ENCODE data around the gene AHRR.
"Not testable (repeated sequence)": the region's sequence is repeated elsewhere in the genome, so short reads cannot be mapped to it uniquely, and the experiment has no call there.

The AHRR gene

DNA sequence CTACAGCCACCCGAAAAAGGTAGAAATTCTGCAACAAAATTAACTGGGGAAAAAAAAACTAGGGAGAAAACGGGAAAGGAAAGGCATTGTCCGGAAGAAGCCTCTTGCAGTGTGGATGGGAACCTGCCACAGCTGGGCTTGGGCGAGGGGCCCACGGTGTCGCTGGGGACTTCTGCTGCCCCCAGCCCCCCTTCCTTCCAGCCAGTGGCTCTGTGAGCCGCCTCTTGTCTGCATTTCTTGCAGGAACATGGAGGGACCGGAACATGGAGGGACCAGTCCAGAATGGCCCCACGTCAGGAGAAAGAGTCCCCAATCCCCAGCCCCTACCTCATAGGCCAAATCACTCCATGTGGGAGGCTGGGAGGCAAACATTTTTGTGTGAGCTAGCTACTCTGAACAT, 84.5 kb downstream of the AHRR start:
- Mint-ChIP-seq H3K4me3 (no peak overlapping the region), H3K36me3 (peaks cover 9% of the 10 kb centered on the region), H3K27ac (no peak overlapping the region), H3K9me3 (no peaks in the 10 kb centered on the region), H3K4me1 (peaks cover 3% of the 10 kb centered on the region), H3K27me3 (peaks cover 11% of the 10 kb centered on the region)

DNA sequence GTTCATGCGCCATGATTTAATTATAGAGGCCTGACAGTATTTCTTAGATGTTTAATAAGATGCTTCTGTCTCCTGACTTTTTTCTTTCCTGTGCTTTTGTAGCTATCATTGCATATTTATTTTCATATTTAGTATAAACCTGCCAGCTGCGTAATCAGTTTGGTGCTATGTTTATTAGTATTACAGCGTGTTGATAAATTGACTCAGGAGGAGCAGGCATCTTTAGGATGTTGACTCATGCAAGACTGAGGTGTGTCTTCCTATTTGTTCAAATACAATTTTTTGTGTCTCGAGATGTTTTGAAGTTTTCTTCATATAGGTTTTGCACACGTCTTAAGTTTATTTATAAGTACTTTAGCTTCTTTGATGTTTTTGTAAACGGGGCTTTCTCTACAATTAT, 85.5 kb downstream of the AHRR start:
- peaks cover 3% of the 10 kb centered on the region for H3K36me3 Mint-ChIP-seq
- no peak overlapping the region for H3K4me3 Mint-ChIP-seq
- H3K4me1 Mint-ChIP-seq, result peaks cover 12% of the 10 kb centered on the region
- H3K9me3 Mint-ChIP-seq, result no peaks in the 10 kb centered on the region
- no peak overlapping the region for H3K27ac Mint-ChIP-seq
- H3K27me3 Mint-ChIP-seq, result peaks cover 4% of the 10 kb centered on the region

DNA sequence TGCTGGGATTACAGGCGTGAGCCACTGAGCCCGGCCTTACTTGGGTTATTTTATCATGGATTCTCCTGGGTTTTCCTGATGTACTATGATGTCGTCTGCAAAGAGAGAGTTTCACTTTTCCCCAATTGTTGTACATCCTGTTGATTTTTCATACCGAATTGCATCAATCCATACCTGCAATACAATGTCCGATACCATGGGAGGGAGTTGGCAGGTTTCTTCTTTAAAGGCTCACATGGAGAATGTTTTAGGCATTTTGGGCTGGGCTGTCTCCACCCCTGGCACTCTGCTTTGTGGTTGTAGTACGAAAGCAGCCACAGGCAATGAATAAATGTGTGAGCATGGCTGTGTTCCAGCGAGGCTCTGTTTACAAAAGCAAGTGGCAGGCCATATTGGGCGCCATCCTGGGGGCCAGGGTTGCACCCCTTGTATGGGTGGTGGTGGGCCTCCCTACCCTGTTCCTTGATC, 86.3 kb downstream of the AHRR start:
- Mint-ChIP-seq H3K27ac (no peak overlapping the region), H3K4me1 (peaks cover 17% of the 10 kb centered on the region), H3K4me3 (no peak overlapping the region), H3K27me3 (peaks cover 4% of the 10 kb centered on the region), H3K9me3 (no peaks in the 10 kb centered on the region), H3K36me3 (peaks cover 3% of the 10 kb centered on the region)

DNA sequence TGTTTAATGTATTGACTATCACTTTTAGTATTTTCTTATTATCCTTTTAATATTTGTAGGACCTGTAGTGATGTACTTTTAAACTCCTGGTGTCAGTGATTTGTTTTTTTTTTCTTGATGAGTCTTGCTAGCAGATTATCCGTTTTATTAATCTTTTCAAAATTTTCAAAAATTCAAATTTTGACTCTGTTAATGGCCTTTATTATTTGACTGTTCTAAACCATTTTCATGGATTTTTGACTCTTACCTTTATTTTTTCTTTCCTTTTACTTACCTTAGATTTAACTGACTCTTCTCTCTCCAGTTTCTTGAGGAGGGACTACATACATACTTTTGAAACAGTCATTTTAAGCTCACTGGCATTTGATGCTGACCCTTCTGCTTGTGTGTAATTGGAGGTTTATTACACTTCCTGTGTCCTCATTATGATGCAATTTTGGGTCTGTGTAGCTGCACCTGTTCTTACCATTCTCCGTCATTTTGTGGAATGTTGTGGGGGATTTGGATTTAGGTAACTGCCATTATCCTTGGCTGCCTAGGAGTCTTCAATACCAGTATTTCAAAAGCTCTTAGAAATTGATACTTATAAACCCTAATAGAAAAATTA, 89.5 kb downstream of the AHRR start:
- peak overlapping the region; percentile 70 for H3K27ac Mint-ChIP-seq

DNA sequence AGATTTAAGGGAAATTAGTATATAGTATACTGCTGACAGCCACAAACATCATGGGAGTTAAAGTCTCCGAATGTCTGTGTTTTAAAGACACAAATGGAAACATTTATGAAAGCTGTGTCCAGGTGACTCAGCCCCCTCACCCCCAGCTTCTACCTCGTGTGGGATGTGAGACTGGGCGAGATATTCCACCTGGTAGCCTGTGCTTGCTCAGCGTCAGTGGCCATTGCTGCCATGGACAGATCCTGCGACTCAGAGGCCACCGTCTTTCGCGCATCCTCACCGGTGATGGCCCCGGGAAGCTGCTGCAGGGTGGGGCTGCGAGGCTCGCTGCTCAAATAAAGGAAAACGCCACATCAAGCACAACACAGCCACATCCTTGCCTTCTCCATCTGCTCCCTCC, 90.2 kb downstream of the AHRR start:
- no peak overlapping the region for H3K4me3 Mint-ChIP-seq
- peaks cover 17% of the 10 kb centered on the region for H3K4me1 Mint-ChIP-seq
- H3K9me3 Mint-ChIP-seq, result no peaks in the 10 kb centered on the region
- peaks cover 3% of the 10 kb centered on the region for H3K36me3 Mint-ChIP-seq
- no peaks in the 10 kb centered on the region for H3K27me3 Mint-ChIP-seq
- peak overlapping the region; percentile 30 for H3K27ac Mint-ChIP-seq

More for the DNA sequence above, 89.5 kb downstream of the AHRR start:
- H3K36me3 Mint-ChIP-seq, result peaks cover 3% of the 10 kb centered on the region
- no peaks in the 10 kb centered on the region for H3K27me3 Mint-ChIP-seq
- H3K4me3 Mint-ChIP-seq, result no peak overlapping the region
- no peaks in the 10 kb centered on the region for H3K9me3 Mint-ChIP-seq
- H3K4me1 Mint-ChIP-seq, result peaks cover 17% of the 10 kb centered on the region

DNA sequence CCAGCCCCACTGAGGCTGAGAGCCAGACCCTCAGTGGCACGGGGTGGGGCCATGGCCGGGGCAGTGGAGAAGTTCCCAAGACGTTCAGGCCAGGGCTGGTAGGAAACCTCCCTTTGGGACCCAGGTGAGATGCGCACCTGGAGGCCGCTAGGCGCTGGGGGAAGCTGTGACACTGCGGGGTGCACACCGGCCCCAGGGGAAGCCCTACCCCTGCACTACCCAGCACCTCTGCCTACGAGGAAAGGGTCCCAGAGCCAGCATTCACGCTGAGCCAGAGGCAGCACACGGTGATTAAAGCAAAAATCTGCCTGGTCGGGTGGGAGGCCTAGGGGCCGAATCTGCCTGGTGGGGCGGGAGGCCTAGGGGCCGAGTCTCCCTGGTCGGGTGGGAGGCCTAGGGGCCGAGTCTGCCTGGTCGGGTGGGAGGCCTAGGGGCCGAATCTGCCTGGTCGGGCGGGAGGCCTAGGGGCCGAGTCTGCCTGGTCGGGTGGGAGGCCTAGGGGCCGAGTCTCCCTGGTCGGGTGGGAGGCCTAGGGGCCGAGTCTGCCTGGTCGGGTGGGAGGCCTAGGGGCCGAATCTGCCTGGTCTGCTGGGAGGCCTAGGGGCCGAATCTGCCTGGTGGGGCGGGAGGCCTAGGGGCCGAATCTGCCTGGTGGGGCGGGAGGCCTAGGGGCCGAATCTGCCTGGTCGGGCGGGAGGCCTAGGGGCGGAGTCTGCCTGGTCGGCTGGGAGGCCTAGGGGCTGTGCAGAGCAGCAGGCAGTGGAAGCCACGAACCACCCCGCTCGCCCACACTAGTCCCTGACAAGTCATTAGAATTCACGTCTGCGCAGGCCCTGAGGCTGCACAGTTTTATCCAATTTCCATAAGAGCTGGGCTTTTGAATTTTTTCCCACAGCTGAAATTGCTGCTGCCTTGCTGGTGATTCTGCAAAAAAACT, 93.7 kb downstream of the AHRR start:
- not testable (repeated sequence) for H3K36me3 Mint-ChIP-seq, H3K9me3 Mint-ChIP-seq, H3K27ac Mint-ChIP-seq, H3K27me3 Mint-ChIP-seq, H3K4me3 Mint-ChIP-seq
- H3K4me1 Mint-ChIP-seq, result peaks cover 17% of the 10 kb centered on the region

DNA sequence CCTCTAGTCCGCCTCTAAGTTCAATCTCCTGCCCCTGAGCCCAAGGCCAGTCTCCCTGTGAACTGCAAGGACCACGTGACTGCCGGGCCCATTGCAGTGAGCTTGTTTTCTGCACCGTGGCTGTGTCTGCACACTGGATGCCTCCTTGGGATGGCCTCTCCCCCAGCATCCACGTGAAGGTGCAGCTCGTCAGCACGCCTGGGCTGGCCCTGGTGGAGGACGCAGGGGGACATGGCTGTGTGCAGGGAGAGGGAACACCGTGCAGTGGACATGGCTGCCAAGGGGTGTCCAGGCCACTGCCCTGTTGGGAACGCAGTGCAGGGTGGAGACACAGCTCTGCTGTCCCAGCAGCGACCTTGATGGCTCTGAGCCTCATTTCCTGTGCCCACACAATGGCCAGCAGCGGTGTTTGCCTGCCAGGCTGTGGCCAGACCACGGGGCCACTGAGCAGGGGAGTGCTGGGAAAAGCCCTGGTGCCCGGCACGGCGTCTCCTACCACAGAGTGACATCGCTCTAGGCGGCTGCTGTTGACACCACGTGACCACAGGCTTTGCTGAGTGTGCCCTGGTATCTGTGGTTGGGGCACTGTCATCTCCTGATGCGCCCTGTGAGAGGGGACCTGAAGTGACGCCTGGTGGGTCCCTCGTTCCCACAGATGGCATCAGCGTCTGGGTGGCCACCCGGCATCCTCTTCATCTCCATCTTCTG, 94.6 kb downstream of the AHRR start:
- Mint-ChIP-seq H3K36me3 (peaks cover under 1% of the 10 kb centered on the region), H3K27me3 (no peaks in the 10 kb centered on the region), H3K9me3 (no peaks in the 10 kb centered on the region), H3K27ac (no peak overlapping the region), H3K4me3 (no peak overlapping the region), H3K4me1 (peaks cover 14% of the 10 kb centered on the region)

DNA sequence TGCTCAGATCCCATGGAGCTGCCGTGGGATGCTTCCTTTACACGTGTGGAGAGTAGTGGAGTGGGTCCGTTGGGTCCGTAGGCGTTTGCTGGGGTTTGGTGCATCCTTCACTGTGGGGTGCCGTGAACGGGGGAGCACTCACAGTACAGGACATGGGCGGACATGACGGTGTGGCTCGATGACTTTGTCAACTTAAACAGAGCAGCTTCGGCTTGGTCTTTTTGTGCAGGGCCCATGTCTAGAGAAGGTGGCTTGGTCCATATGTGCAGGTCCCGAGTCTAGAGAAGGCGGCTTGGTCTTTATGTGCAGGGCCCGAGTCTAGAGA, 95.1 kb downstream of the AHRR start:
- peaks cover 10% of the 10 kb centered on the region for H3K4me1 Mint-ChIP-seq
- H3K36me3 Mint-ChIP-seq, result no peaks in the 10 kb centered on the region
- no peak overlapping the region for H3K27ac Mint-ChIP-seq
- no peaks in the 10 kb centered on the region for H3K9me3 Mint-ChIP-seq
- H3K27me3 Mint-ChIP-seq, result no peaks in the 10 kb centered on the region
- no peak overlapping the region for H3K4me3 Mint-ChIP-seq

DNA sequence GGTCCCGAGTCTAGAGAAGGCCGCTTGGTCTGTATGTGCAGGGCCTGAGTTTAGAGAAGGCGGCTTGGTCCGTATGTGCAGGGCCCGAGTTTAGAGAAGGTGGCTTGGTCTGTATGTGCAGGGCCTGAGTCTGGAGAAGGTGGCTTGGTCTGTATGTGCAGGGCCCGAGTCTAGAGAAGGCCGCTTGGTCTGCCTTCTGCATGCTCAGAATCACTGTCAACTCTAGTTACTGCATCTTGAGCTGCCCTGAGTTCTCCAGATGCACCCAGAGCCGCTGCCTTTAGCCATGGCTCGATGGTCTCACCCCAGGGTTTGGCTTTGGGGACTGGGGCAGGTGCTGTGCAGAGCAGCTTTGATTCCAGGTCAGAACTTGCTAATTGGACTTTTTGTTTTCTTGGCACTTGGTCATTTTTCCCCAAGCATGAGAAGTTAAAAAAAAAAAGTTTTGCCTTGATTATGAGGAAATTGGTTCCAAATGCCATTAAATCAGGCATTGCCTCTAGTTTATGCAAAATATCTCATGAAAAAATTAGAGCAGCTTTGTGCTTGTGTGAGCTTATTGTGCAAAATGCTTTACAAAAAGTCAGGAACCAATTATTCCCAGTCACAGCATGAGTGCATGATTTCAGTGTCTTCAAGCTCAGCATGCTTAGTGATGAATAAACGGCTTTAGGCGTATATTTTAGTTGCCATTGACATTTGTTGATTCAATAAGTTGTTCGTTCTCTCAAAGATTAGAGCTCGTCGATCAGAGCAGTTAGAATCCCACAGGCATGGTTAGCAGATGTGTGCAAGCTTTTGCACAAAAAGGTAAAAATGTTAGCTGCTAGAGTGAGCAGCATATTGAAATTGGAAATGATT, 96.0 kb downstream of the AHRR start:
- H3K4me1 Mint-ChIP-seq, result peaks cover under 1% of the 10 kb centered on the region
- no peaks in the 10 kb centered on the region for H3K27me3 Mint-ChIP-seq
- no peak overlapping the region for H3K4me3 Mint-ChIP-seq
- H3K36me3 Mint-ChIP-seq, result no peaks in the 10 kb centered on the region
- H3K27ac Mint-ChIP-seq, result no peak overlapping the region
- no peaks in the 10 kb centered on the region for H3K9me3 Mint-ChIP-seq

DNA sequence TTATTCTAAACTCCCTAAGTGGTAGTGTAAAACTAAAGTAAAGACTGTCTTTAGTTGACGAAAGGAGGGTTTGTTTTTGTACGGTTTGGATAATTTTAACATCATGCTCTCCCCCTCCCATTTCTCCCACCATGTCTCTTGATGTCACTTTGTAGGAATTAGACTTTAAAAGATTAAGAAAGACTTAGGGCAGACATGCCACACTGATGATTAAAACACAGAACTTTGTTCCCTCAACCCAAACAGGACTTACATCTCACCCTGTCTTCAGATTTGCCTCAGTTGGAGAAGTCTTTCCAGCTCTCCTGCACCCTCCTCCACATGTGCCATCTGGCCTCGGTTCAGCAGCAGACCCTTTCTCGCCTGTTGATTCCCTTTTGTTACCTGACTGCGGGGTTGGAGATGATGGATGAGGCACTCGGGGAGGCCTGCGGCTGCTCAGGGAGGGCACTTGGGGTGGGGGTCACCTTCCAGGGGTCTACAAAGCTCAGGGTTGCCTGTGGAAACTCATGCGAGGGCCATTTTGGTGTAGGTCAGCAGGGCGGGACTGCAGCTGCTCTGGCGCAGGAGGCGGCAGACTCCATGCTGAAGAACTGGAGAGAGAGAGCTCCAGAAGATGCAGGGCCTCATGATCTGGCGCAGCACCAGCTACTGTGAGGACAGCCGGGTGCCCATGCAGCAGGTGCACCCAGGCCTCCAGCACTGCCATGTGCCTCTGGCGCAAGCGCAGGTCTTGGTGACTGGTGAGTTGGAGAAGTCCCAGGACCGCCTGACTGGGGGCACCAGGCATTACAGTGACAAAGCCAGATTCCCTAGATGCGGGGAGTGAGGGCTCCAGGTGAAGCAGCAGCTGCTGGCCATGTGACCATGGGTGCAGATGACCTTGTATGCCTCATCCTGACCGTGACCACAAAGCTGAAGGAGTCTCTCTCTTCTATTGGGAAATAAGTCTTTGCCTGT, 96.9 kb downstream of the AHRR start:
- H3K36me3 Mint-ChIP-seq, result no peaks in the 10 kb centered on the region
- H3K4me3 Mint-ChIP-seq, result no peak overlapping the region
- H3K27me3 Mint-ChIP-seq, result no peaks in the 10 kb centered on the region
- no peak overlapping the region for H3K27ac Mint-ChIP-seq
- no peaks in the 10 kb centered on the region for H3K4me1 Mint-ChIP-seq
- H3K9me3 Mint-ChIP-seq, result no peaks in the 10 kb centered on the region

DNA sequence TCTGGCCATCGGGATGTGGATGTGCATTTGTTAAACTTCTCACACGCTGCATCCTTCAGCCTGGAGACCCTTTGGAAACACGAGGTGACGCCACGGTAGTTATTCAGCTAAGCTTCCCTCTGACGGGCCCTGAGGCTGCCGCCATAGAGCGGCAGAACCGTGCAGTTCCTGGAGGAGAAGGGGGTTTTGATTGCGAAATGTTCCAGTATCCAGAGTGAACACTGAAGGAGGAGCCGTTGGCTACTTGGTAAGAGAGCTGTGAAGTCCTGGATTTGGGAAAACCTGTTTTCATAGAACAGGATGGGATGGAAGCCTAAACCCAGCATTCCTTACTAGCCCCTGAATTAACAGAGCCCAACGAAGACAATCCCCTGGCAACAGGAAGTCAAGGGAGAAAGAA, 98.5 kb downstream of the AHRR start:
- H3K9me3 Mint-ChIP-seq, result no peaks in the 10 kb centered on the region
- H3K36me3 Mint-ChIP-seq, result no peaks in the 10 kb centered on the region
- H3K4me1 Mint-ChIP-seq, result no peaks in the 10 kb centered on the region
- peak overlapping the region; percentile 4 for H3K27ac Mint-ChIP-seq
- H3K27me3 Mint-ChIP-seq, result no peaks in the 10 kb centered on the region
- H3K4me3 Mint-ChIP-seq, result no peak overlapping the region

DNA sequence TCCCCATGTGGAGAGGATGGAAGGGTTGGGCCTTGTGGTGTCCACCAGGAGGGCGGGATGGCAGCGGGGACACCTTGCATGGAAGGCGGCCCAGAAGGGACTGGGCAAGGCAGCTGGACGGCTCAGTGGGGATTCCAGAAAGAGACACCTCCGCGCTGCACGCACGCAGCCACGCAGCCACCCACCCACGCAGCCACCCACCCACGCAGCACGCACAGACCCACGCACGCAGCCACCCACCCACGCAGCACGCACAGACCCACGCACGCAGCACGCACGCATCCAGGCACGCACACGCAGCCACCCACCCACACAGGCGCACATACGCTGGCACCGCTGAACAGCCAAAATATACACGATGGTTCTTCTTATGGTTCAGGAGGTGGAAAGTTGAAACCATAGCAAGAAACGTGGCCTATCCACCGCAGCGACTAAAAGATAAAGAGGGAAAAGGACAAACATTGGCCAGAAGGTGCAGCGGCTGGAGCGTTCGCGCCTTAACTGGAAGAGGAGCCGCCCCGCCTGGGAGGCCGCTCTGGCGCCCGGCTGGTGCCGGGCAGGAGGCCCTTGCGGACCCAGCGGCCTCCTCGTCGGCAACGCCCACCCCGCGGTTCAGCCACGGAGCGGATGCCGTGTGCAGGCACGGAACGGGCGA, 99.2 kb downstream of the AHRR start:
- Mint-ChIP-seq H3K27me3 (no peaks in the 10 kb centered on the region), H3K27ac (no peak overlapping the region), H3K4me1 (no peaks in the 10 kb centered on the region), H3K36me3 (no peaks in the 10 kb centered on the region), H3K9me3 (no peaks in the 10 kb centered on the region), H3K4me3 (no peak overlapping the region)

DNA sequence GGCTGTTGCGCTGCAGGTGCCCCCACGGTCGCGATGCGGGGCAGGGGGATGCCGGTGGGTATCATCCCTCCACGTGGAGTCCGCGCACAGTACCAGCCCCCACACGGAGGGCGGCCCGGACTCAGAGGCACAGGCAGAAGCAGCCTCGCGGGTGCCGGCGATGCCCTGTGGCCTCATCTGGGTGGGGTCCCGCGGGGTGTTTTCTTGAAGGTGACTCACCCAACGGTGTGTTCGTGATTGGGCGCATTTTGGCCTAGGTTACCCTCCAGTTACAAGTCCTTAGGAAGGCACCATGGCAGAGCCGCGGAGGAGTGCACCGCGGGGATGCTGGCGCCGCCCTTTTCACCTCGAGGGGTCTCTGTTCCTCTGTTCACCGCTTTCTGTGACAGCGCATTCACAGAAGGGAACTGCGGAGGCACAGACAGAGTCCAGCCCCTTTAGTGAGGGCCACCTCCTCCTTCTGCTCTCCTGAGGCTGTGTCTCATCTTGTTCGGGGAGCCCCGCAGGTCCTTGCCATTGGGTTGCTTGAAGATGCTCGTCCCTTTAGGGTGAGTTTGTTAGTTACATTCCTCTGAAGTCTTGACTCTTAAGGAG, 99.9 kb downstream of the AHRR start:
- Mint-ChIP-seq H3K9me3 (no peaks in the 10 kb centered on the region), H3K36me3 (no peaks in the 10 kb centered on the region), H3K4me1 (no peaks in the 10 kb centered on the region), H3K4me3 (no peak overlapping the region), H3K27me3 (no peaks in the 10 kb centered on the region), H3K27ac (no peak overlapping the region)

DNA sequence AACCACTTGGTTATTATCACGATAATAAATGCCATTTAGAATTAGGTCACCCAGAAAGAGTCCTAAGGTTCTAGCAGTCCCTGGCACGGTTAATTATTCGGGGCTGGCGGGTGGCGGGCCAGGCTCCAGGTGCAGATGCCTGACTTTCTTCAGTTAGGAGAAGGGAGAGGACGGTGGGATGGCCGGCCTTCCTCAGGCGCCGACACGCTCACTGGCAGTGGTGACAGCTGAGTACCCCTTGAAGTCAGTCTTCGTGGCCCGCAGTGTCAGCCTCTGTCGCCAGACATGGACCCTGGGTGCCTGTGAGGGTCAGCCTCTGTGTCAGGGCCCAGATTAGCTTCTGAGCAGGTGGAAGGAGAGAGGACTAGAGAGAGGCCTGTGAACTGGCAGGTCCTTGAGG, 100.4 kb downstream of the AHRR start:
- Mint-ChIP-seq H3K4me3 (no peak overlapping the region), H3K36me3 (no peaks in the 10 kb centered on the region)

More for the DNA sequence above, 100.4 kb downstream of the AHRR start:
- no peaks in the 10 kb centered on the region for H3K9me3 Mint-ChIP-seq
- no peaks in the 10 kb centered on the region for H3K4me1 Mint-ChIP-seq
- H3K27me3 Mint-ChIP-seq, result no peaks in the 10 kb centered on the region
- peak overlapping the region; percentile 53 for H3K27ac Mint-ChIP-seq

Measured in activated naive CD4-positive, alpha-beta T cell treated with anti-CD3 and anti-CD28 coated beads, Interleukin-2, amount 50 U/mL, for 24 hours (primary cell).